ENCODE data around the gene KCNJ14.

GRCh38 chr19:48454150-48454730 is 1.1 kb upstream of the KCNJ14 start:
- no peak for TF ChIP-seq CTCF (IDR thresholded peaks at IDR 0.05)
- no peak for TF ChIP-seq POLR2A (IDR thresholded peaks at IDR 0.05)
- TF ChIP-seq EP300 (IDR thresholded peaks at IDR 0.05), result no peak
- no peak for TF ChIP-seq POLR2AphosphoS5 (IDR thresholded peaks at IDR 0.05)

Data from gastroesophageal sphincter (tissue), 3 donors.